Testis (tissue), 2 donors: ENCODE results near the gene MORC2.

Experiments
- POLR2A ChIP-seq: fragments of 450-650 bp; IDR thresholded peaks from one replicate; pipeline ENCODE4 v1.6.1; 2017; ENCODE audit warnings: antibody characterized with exemption, mild to moderate bottlenecking, moderate library complexity
- TF ChIP-seq, protein P1 (sequence below), 3 experiments: fragments of 450-650 bp in 2 of 3; fragments of 200-600 bp in 1 of 3; sonication (generic) in 1 of 3; IDR thresholded peaks; one replicate each; pipeline ENCODE4 v1.5.1; 2016 to 2019; ENCODE audit warnings: antibody characterized with exemption in 3 of 3, mild to moderate bottlenecking in 2 of 3, moderate library complexity in 1 of 3

DNA sequence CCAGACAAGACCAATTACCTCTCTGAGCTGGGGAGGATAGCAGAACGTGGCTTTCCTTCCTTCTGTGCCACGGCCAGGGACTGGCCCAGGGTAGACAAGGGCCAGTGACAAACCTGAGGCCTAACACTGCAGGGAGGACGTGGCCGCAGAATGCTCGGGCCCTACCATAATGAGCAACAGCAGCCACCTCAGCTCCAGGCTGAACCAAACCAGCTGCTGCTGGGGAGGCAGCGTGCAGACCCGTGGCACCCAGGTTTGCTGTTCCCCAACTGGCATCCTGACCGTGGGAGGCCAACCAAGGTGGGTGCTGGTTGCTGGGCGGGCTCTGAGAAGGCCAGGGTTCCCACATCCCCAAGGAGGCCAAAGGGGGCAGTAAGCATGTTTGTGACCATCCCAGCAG is 83.0 kb downstream of the MORC2 start:
- no peak for TF ChIP-seq POLR2A
- TF ChIP-seq, protein P1, sequence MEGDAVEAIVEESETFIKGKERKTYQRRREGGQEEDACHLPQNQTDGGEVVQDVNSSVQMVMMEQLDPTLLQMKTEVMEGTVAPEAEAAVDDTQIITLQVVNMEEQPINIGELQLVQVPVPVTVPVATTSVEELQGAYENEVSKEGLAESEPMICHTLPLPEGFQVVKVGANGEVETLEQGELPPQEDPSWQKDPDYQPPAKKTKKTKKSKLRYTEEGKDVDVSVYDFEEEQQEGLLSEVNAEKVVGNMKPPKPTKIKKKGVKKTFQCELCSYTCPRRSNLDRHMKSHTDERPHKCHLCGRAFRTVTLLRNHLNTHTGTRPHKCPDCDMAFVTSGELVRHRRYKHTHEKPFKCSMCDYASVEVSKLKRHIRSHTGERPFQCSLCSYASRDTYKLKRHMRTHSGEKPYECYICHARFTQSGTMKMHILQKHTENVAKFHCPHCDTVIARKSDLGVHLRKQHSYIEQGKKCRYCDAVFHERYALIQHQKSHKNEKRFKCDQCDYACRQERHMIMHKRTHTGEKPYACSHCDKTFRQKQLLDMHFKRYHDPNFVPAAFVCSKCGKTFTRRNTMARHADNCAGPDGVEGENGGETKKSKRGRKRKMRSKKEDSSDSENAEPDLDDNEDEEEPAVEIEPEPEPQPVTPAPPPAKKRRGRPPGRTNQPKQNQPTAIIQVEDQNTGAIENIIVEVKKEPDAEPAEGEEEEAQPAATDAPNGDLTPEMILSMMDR (IDR thresholded peaks at IDR 0.05) = no peak
